Right lobe of liver (tissue), 6 donors: ENCODE results near the gene IQCB1. TPM values are rescaled to one million over a fixed set of nuclear protein-coding genes. Genes with fewer than 3 reads are reported as not detected.
"Not testable (repeated sequence)": the region's sequence is repeated elsewhere in the genome, so short reads cannot be mapped to it uniquely, and the experiment has no call there.

Source experiments
- ATAC-seq, 4 donors: fragments of 200-7000 bp; cut with Tn5 transposase; one replicate each; pipeline ENCODE4 v1.9.1; 2020; ENCODE audit warnings: mild to moderate bottlenecking in 4 of 4, moderate library complexity in 4 of 4
- DNase-seq, 3 donors: peaks; one replicate each; pipeline ENCODE4 v3.0.0-alpha.2; 2020
- H3K27ac ChIP-seq, 3 donors: fragments of 200-600 bp; one replicate each; pipeline ENCODE4 v1.8.0; 2022
- H3K27me3 ChIP-seq, 2 donors: fragments of 200-600 bp; one replicate each; pipeline ENCODE4 v1.8.0; 2022
- H3K36me3 ChIP-seq, 4 donors: fragments of 200-600 bp; sonication (generic) in 1 of 4; one replicate each; pipeline versions ENCODE4 v1.5.1 to v1.8.0; 2017 to 2022; ENCODE audit warnings: control low read depth in 1 of 4
- H3K4me1 ChIP-seq, 4 donors: fragments of 200-600 bp; sonication (generic) in 1 of 4; one replicate each; pipeline versions ENCODE4 v1.5.1 to v1.8.0; 2017 to 2022; ENCODE audit warnings: control low read depth in 1 of 4
- H3K4me3 ChIP-seq, 3 donors: fragments of 200-600 bp; one replicate each; pipeline ENCODE4 v1.8.0; 2022
- H3K9me3 ChIP-seq, 4 donors: fragments of 200-600 bp; sonication (generic) in 1 of 4; one replicate each; pipeline versions ENCODE4 v1.5.1 to v1.8.0; 2017 to 2022; ENCODE audit warnings: control low read depth in 1 of 4
- CTCF ChIP-seq, 4 donors: fragments of 200-600 bp in 3 of 4; fragments of 450-650 bp in 1 of 4; IDR thresholded peaks; one replicate each; pipeline versions ENCODE4 v1.5.1 to v1.8.0; 2016 to 2022; ENCODE audit warnings: antibody characterized with exemption in 4 of 4, mild to moderate bottlenecking in 2 of 4
- POLR2A ChIP-seq: fragments of 450-650 bp; IDR thresholded peaks from one replicate; pipeline ENCODE4 v1.6.1; 2017; ENCODE audit warnings: antibody characterized with exemption, mild to moderate bottlenecking
- WGBS: methylation state at CpG from one replicate; pipeline ENCODE4 v1.1.6; 2018; ENCODE audit warnings: low coverage, low lambda C conversion rate; ENCODE audit not compliant: insufficient coverage; ENCODE audit errors: missing lambda C conversion rate; 5-methylcytosine and 5-hydroxymethylcytosine counted together
- intact Hi-C, 2 donors: fragments of 100-400 bp; cut with DNase I; formaldehyde crosslinking; loops; one replicate each; pipeline versions ENCODE4 v1.11.2 to v1.14.1; 2022
- total RNA-seq, 6 experiments: library from RNA; depleted of rRNA in 2 of 6; stranded (reverse); fragments of >200 nt in 2 of 6; fragmentation: NEBNext Ultra II Directional in 3 of 6; extraction: Animal tissue kit (Norgen Biotek cat#: 25700) in 3 of 6; gene quantifications; one replicate each; pipeline versions ENCODE4 v1.1.0 to v1.2.4, GENCODE V29; 2016 to 2023
- donor health status: DM: no; HTN: yes; CAD: no.
- donor health status: DM: no; HTN: no; CAD: no.
- donor health status: DM: no; HTN: no; CAD: no.
- donor health status: DM: no; HTN: yes; CAD: no.
- donor health status: DM: no; HTN: yes; CAD: no.

Gene IQCB1
- total RNA-seq, 6 experiments from 2014 or later: 3.6 to 8.8 (median 5.4) TPM

- H3K4me3 ChIP-seq: no peak overlapping the region
- no peaks in the 10 kb centered on the region for H3K27me3 ChIP-seq
- no peak for ATAC-seq
- DNase-seq: no peak
- H3K9me3 ChIP-seq: no peaks in the 10 kb centered on the region
- intact Hi-C loops: no loop called here
- no peak overlapping the region for H3K27ac ChIP-seq
- H3K4me1 ChIP-seq: no peaks in the 10 kb centered on the region
- 82% methylated on average over 2 of the region's 2 CpGs for WGBS
- TF ChIP-seq POLR2A: no peak
- TF ChIP-seq CTCF (IDR thresholded peaks at IDR 0.05): no peak
- peaks cover 0 to 26% (median 0%) of the 10 kb centered on the region in 4 donors for H3K36me3 ChIP-seq
These were observed 48.4 kb downstream of the IQCB1 start for GRCh38 chr3:121786485-121786884.

GRCh38 chr3:121782784-121783183 lies 52.1 kb downstream of the IQCB1 start:
- H3K27me3 ChIP-seq, H3K4me3 ChIP-seq, H3K4me1 ChIP-seq, H3K9me3 ChIP-seq, H3K27ac ChIP-seq, ATAC-seq, DNase-seq, intact Hi-C loops: not testable (repeated sequence)
- H3K36me3 ChIP-seq: peaks cover 0 to 29% (median 0%) of the 10 kb centered on the region in 4 donors
- WGBS: 68% methylated on average over 4 of the region's 8 CpGs

GRCh38 chr3:121781611-121782010 lies 53.2 kb downstream of the IQCB1 start:
- Histone ChIP-seq H3K36me3 (peaks cover 0 to 34% (median 0%) of the 10 kb centered on the region in 4 donors), H3K27ac (no peak overlapping the region), H3K27me3 (no peaks in the 10 kb centered on the region), H3K9me3 (no peaks in the 10 kb centered on the region), H3K4me3 (no peak overlapping the region), H3K4me1 (no peaks in the 10 kb centered on the region)
- DNase-seq (no peak), ATAC-seq (no peak)
- no peak for TF ChIP-seq POLR2A
- TF ChIP-seq CTCF (IDR thresholded peaks at IDR 0.05): no peak
- intact Hi-C loops: no loop called here
- WGBS: 99% methylated on average over 7 of the region's 7 CpGs

- peaks cover 0 to 37% (median 1%) of the 10 kb centered on the region in 4 donors for H3K36me3 ChIP-seq
- 100% methylated on average over 3 of the region's 4 CpGs for WGBS
- ATAC-seq, H3K27me3 ChIP-seq, H3K4me1 ChIP-seq, DNase-seq, H3K9me3 ChIP-seq, intact Hi-C loops, H3K27ac ChIP-seq, H3K4me3 ChIP-seq: not testable (repeated sequence)
These were observed 59.8 kb downstream of the IQCB1 start for GRCh38 chr3:121775095-121775494.

- H3K36me3 ChIP-seq: peaks cover 0 to 30% (median 1%) of the 10 kb centered on the region in 4 donors
- no peaks in the 10 kb centered on the region for H3K9me3 ChIP-seq
- ATAC-seq: no peak
- intact Hi-C loops: no loop called here
- H3K27me3 ChIP-seq: no peaks in the 10 kb centered on the region
- no peak for DNase-seq
- 93% methylated on average over 1 of the region's 1 CpG for WGBS
- H3K27ac ChIP-seq: no peak overlapping the region
- H3K4me3 ChIP-seq: no peak overlapping the region
- H3K4me1 ChIP-seq: no peaks in the 10 kb centered on the region
- TF ChIP-seq CTCF (IDR thresholded peaks at IDR 0.05) (no peak), POLR2A (no peak)
These were observed 65.6 kb downstream of the IQCB1 start for GRCh38 chr3:121769246-121769645.

GRCh38 chr3:121768452-121768851 lies 66.4 kb downstream of the IQCB1 start:
- WGBS: 86% methylated on average over 1 of the region's 2 CpGs

More at GRCh38 chr3:121768452-121768851, 66.4 kb downstream of the IQCB1 start:
- no peak overlapping the region for H3K27ac ChIP-seq
- ATAC-seq (no peak), DNase-seq (no peak)
- no peak for TF ChIP-seq POLR2A
- H3K4me1 ChIP-seq: no peaks in the 10 kb centered on the region
- H3K4me3 ChIP-seq: no peak overlapping the region
- H3K36me3 ChIP-seq: peaks cover 0 to 26% (median 1%) of the 10 kb centered on the region in 4 donors
- no peaks in the 10 kb centered on the region for H3K27me3 ChIP-seq
- intact Hi-C loops: no loop called here
- H3K9me3 ChIP-seq: no peaks in the 10 kb centered on the region
